Ascending aorta (tissue), 2 donors: ENCODE data around the gene AGAP3. TPM values are rescaled to one million over a fixed set of nuclear protein-coding genes. Genes with fewer than 3 reads are reported as not detected.

Experiments used
- DNase-seq, 2 donors: peaks; one replicate each; pipeline ENCODE4 v3.0.0-alpha.2; 2019; ENCODE audit warnings: low spot score in 2 of 2
- H3K27ac ChIP-seq, 2 donors: fragments of 200-600 bp; sonication (generic); one replicate each; pipeline ENCODE4 v1.5.1; 2016 to 2017; ENCODE audit warnings: mild to moderate bottlenecking in 1 of 2
- H3K27me3 ChIP-seq: fragments of 200-600 bp; sonication (generic); one replicate; pipeline ENCODE4 v1.5.1; 2017
- H3K36me3 ChIP-seq, 2 donors: fragments of 200-600 bp; sonication (generic); one replicate each; pipeline ENCODE4 v1.5.1; 2016
- H3K4me1 ChIP-seq, 2 donors: fragments of 200-600 bp; sonication (generic); one replicate each; pipeline ENCODE4 v1.5.1; 2016 to 2017; ENCODE audit warnings: mild to moderate bottlenecking in 1 of 2
- H3K4me3 ChIP-seq, 2 donors: fragments of 200-600 bp; sonication (generic); one replicate each; pipeline ENCODE4 v1.5.1; 2016 to 2017; ENCODE audit warnings: mild to moderate bottlenecking in 1 of 2
- H3K9me3 ChIP-seq, 2 donors: fragments of 200-600 bp; sonication (generic); one replicate each; pipeline ENCODE4 v1.5.1; 2016
- CTCF ChIP-seq, 3 experiments: fragments of 200-600 bp in 2 of 3; fragments of 450-650 bp in 1 of 3; sonication (generic) in 2 of 3; IDR thresholded peaks; one replicate each; pipeline ENCODE4 v1.5.1; 2016 to 2019; ENCODE audit warnings: antibody characterized with exemption in 3 of 3, mild to moderate bottlenecking in 1 of 3, moderate library complexity in 1 of 3
- intact Hi-C: fragments of 100-400 bp; cut with DNase I; formaldehyde crosslinking; loops from one replicate; pipeline ENCODE4 v1.15.1; 2023
- total RNA-seq: library from RNA; depleted of rRNA; stranded (reverse); fragments of >200 nt; gene quantifications from one replicate; pipeline ENCODE4 v1.1.0, GENCODE V29; 2016

The AGAP3 gene
- total RNA-seq, 1 donor from 2014 or later: 82.6 TPM

GRCh38 chr7:151059367-151060112 is 26.7 kb upstream of the AGAP3 start, which contains the start of gene SLC4A2:
Gene SLC4A2, plus strand, starts transcription at chr7:151059589. Its CDS starts 2,399 bp downstream, at chr7:151061988.
- H3K9me3 ChIP-seq: no peaks in the 10 kb centered on the region
- intact Hi-C loops: loop anchor here (1.0 to 5.0 kb wide), 4 partner anchors 21 to 188 kb away; partner anchors contain the start of genes FASTK and SMARCD3
- TF ChIP-seq CTCF (IDR thresholded peaks at IDR 0.05): peak in 2 of 3 experiments; percentile 53 to 61
- H3K4me3 ChIP-seq: peak within 1 kb of the TSS; percentile 92 to 95
- peak within 1 kb of the TSS; percentile 85 to 95 for H3K27ac ChIP-seq
- H3K4me1 ChIP-seq: peaks cover 21 to 44% of the 10 kb centered on the region in 2 donors
- peaks cover 4 to 5% of the 10 kb centered on the region in 2 donors for H3K36me3 ChIP-seq
- H3K27me3 ChIP-seq: no peaks in the 10 kb centered on the region
- peak in 1 of 2 donors; percentile 87 for DNase-seq

GRCh38 chr7:151060113-151060415 is 26.2 kb upstream of the AGAP3 start:
- Histone ChIP-seq H3K27me3 (no peaks in the 10 kb centered on the region), H3K4me3 (peak overlapping the region; percentile 92 to 95), H3K27ac (peak overlapping the region; percentile 85 to 95), H3K4me1 (peaks cover 21 to 44% of the 10 kb centered on the region in 2 donors), H3K36me3 (peaks cover 10% of the 10 kb centered on the region in 2 donors), H3K9me3 (no peaks in the 10 kb centered on the region)
- intact Hi-C loops: loop anchor here (2.0 to 5.0 kb wide), 2 partner anchors 51 to 187 kb away; partner anchors contain the start of gene SMARCD3
- no peak for DNase-seq
- TF ChIP-seq CTCF (IDR thresholded peaks at IDR 0.05): no peak

- Histone ChIP-seq H3K4me1 (peaks cover 21 to 44% of the 10 kb centered on the region in 2 donors), H3K27me3 (no peaks in the 10 kb centered on the region), H3K9me3 (no peaks in the 10 kb centered on the region), H3K4me3 (peak overlapping the region; percentile 92 to 95), H3K36me3 (peaks cover 15 to 16% of the 10 kb centered on the region in 2 donors), H3K27ac (peak overlapping the region; percentile 85 to 95)
- no peak for TF ChIP-seq CTCF (IDR thresholded peaks at IDR 0.05)
- DNase-seq: no peak
- intact Hi-C loops: loop anchor here (2.0 to 5.0 kb wide), 2 partner anchors 50 to 187 kb away; partner anchors contain the start of gene SMARCD3
Observed at GRCh38 chr7:151060416-151061212, 25.7 kb upstream of the AGAP3 start.

- no peak for TF ChIP-seq CTCF (IDR thresholded peaks at IDR 0.05)
- Histone ChIP-seq H3K9me3 (no peaks in the 10 kb centered on the region), H3K36me3 (peaks cover 21 to 23% of the 10 kb centered on the region in 2 donors), H3K27me3 (no peaks in the 10 kb centered on the region), H3K27ac (peak overlapping the region; percentile 85 to 95), H3K4me3 (peak overlapping the region; percentile 92 to 95), H3K4me1 (peaks cover 21 to 44% of the 10 kb centered on the region in 2 donors)
- no peak for DNase-seq
- intact Hi-C loops: loop anchor here (2.0 to 5.0 kb wide), 2 partner anchors 49 to 186 kb away; partner anchors contain the start of gene SMARCD3
Observed at GRCh38 chr7:151061213-151062110, 24.8 kb upstream of the AGAP3 start.

- peaks cover 18 to 40% of the 10 kb centered on the region in 2 donors for H3K4me1 ChIP-seq
Observed at GRCh38 chr7:151062111-151062398, 24.2 kb upstream of the AGAP3 start.

More at GRCh38 chr7:151062111-151062398, 24.2 kb upstream of the AGAP3 start:
- peak overlapping the region; percentile 85 to 95 for H3K27ac ChIP-seq
- no peaks in the 10 kb centered on the region for H3K27me3 ChIP-seq
- H3K9me3 ChIP-seq: no peaks in the 10 kb centered on the region
- peak overlapping the region; percentile 25 to 41 for H3K4me3 ChIP-seq
- intact Hi-C loops: loop anchor here (5.0 kb wide), 1 partner anchor 185 kb away; the partner anchor contains the start of gene SMARCD3
- no peak for DNase-seq
- H3K36me3 ChIP-seq: peaks cover 27 to 29% of the 10 kb centered on the region in 2 donors
- no peak for TF ChIP-seq CTCF (IDR thresholded peaks at IDR 0.05)
